GM03348 (cell line): ENCODE measurements around the gene EREG.

Experiments used
- DNase-seq: peaks from one replicate; pipeline ENCODE4 v3.0.0; 2012; ENCODE audit warnings: low spot score

EREG gene

GRCh38 chr4:74426101-74426500, 61.2 kb downstream of the EREG start:
- peak; percentile 10 for DNase-seq

- DNase-seq, result no peak
Observed at GRCh38 chr4:74428276-74428675, 63.3 kb downstream of the EREG start.

- no peak for DNase-seq
Observed at GRCh38 chr4:74431113-74431826, 66.3 kb downstream of the EREG start.

GRCh38 chr4:74433043-74433442, 68.1 kb downstream of the EREG start:
- peak; percentile 33 for DNase-seq

- DNase-seq, result no peak
Observed at GRCh38 chr4:74433541-74434172, 68.7 kb downstream of the EREG start.

GRCh38 chr4:74435296-74435695, 70.4 kb downstream of the EREG start:
- DNase-seq, result no peak

- DNase-seq, result no peak
Observed at GRCh38 chr4:74437866-74438265, 72.9 kb downstream of the EREG start.
